Esophagus squamous epithelium (tissue), 4 donors: ENCODE measurements around the gene MMP11.

Experiments
- POLR2A ChIP-seq, 4 donors: fragments of 450-650 bp; IDR thresholded peaks; one replicate each; pipeline ENCODE4 v1.6.1; 2017; ENCODE audit warnings: antibody characterized with exemption in 4 of 4, mild to moderate bottlenecking in 4 of 4, moderate library complexity in 3 of 4
- TF ChIP-seq, protein P1 (sequence below), 6 experiments: fragments of 450-650 bp in 4 of 6; fragments of 200-600 bp in 2 of 6; sonication (generic) in 2 of 6; IDR thresholded peaks; one replicate each; pipeline ENCODE4 v1.5.1; 2016 to 2019; ENCODE audit warnings: antibody characterized with exemption in 6 of 6, mild to moderate bottlenecking in 4 of 6, moderate library complexity in 4 of 6

DNA sequence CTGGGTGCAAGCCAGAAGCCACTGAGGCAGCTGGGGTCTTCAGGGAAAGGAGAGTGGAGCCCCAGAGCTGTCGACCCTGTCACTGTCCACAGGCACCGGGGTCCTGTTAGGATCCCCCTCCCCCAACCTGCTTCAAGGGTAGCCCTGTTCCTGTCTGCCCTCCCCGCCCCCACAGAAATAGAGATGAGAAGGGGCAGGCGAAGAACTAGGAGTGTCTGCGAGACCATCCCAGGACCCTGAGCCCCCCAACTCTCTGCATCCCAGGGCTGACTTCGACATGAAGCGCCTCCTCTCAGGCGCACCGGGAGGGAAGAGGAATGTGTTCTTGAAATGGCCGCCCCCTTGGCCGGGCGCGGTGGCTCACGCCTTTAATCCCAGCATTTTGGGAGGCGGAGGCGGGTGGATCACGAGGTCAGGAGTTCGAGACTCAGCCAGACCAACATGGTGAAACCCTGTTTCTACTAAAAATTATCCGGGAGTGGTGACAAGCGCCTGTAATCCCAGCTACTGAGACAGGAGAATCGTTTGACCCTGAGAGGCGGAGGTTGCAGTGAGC, 21.1 kb upstream of the MMP11 start:
- TF ChIP-seq, protein P1, sequence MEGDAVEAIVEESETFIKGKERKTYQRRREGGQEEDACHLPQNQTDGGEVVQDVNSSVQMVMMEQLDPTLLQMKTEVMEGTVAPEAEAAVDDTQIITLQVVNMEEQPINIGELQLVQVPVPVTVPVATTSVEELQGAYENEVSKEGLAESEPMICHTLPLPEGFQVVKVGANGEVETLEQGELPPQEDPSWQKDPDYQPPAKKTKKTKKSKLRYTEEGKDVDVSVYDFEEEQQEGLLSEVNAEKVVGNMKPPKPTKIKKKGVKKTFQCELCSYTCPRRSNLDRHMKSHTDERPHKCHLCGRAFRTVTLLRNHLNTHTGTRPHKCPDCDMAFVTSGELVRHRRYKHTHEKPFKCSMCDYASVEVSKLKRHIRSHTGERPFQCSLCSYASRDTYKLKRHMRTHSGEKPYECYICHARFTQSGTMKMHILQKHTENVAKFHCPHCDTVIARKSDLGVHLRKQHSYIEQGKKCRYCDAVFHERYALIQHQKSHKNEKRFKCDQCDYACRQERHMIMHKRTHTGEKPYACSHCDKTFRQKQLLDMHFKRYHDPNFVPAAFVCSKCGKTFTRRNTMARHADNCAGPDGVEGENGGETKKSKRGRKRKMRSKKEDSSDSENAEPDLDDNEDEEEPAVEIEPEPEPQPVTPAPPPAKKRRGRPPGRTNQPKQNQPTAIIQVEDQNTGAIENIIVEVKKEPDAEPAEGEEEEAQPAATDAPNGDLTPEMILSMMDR (IDR thresholded peaks at IDR 0.05), result no peak
- no peak for TF ChIP-seq POLR2A (IDR thresholded peaks at IDR 0.05)
